ENCODE measurements around the gene CUL9. TPM values are rescaled to one million over a fixed set of nuclear protein-coding genes. Genes with fewer than 3 reads are reported as not detected.

The CUL9 gene
- total and polyA plus RNA-seq, 2 donors (not counting 1 experiment from before 2014, with no cell fraction given) = 6.7 to 32.2 TPM

- H3K4me1 ChIP-seq (ENCODE audit: control insufficient read depth, extremely low read depth, insufficient read depth, low read length) = peaks cover 18% of the 10 kb centered on the region
- peak within 1 kb of the TSS; percentile 99 for H3K27ac ChIP-seq (ENCODE audit: insufficient read depth, low read length)
- peaks cover 33% of the 10 kb centered on the region for H3K79me2 ChIP-seq (ENCODE audit: control insufficient read depth, insufficient read depth, low read length)
- H3K9me3 ChIP-seq (ENCODE audit: control insufficient read depth, insufficient read depth, low read depth, low read length) = no peaks in the 10 kb centered on the region
- no peaks in the 10 kb centered on the region for H3K27me3 ChIP-seq (ENCODE audit: control insufficient read depth, insufficient read depth, low read length)
- peak within 1 kb of the TSS; percentile 93 for H3K4me2 ChIP-seq (ENCODE audit: extremely low read depth, insufficient read depth, low read length)
- H3K36me3 ChIP-seq (ENCODE audit: control insufficient read depth, insufficient read depth, low read length) = peaks cover 10% of the 10 kb centered on the region
- H2AFZ ChIP-seq (ENCODE audit: low read length) = peak within 1 kb of the TSS; percentile 75
- no peaks in the 10 kb centered on the region for H4K20me1 ChIP-seq (ENCODE audit: control insufficient read depth, extremely low read depth, insufficient read depth, low read length)
- TF ChIP-seq CTCF (conservative IDR thresholded peaks at IDR 0.05 in 1 of 2, IDR thresholded peaks at IDR 0.05 in 1 of 2; ENCODE audit: low read depth in 1 of 2, low read length in 2 of 2) = peak; percentile 18 to 46
- TF ChIP-seq EZH2 (IDR thresholded peaks at IDR 0.05; ENCODE audit: low read length, missing control alignments) = no peak
- H3K4me3 ChIP-seq (replicated peaks in 1 of 4; ENCODE audit: control extremely low read depth in 1 of 4, insufficient read depth in 1 of 4, low read depth in 3 of 4, low read length in 4 of 4) = peak within 1 kb of the TSS; percentile 87 to 97 (median 92)
- peak within 1 kb of the TSS; percentile 88 for H3K9ac ChIP-seq (ENCODE audit: insufficient read depth, low read length)
- DNase-seq (ENCODE audit: low read depth in 2 of 2) = peak; percentile 99 to 100
Measured at GRCh38 chr6:43170931-43171706, 10.9 kb upstream of the CUL9 start, which contains the start of gene SRF. Gene SRF (plus strand): TSS chr6:43171269. CDS start chr6:43171657, 388 bp downstream.

- H3K9me3 ChIP-seq (ENCODE audit: control insufficient read depth, insufficient read depth, low read depth, low read length) = no peaks in the 10 kb centered on the region
- H3K36me3 ChIP-seq (ENCODE audit: control insufficient read depth, insufficient read depth, low read length) = peaks cover 16% of the 10 kb centered on the region
- H3K4me3 ChIP-seq (replicated peaks in 1 of 4; ENCODE audit: control extremely low read depth in 1 of 4, insufficient read depth in 1 of 4, low read depth in 3 of 4, low read length in 4 of 4) = peak overlapping the region; percentile 87 to 97 (median 92)
- no peak for DNase-seq (ENCODE audit: low read depth in 2 of 2)
- peak overlapping the region; percentile 18 for H3K4me2 ChIP-seq (ENCODE audit: extremely low read depth, insufficient read depth, low read length)
- H2AFZ ChIP-seq (ENCODE audit: low read length) = no peak overlapping the region
- no peak for TF ChIP-seq CTCF (conservative IDR thresholded peaks at IDR 0.05 in 1 of 2, IDR thresholded peaks at IDR 0.05 in 1 of 2; ENCODE audit: low read depth in 1 of 2, low read length in 2 of 2)
- TF ChIP-seq EZH2 (IDR thresholded peaks at IDR 0.05; ENCODE audit: low read length, missing control alignments) = no peak
- H4K20me1 ChIP-seq (ENCODE audit: control insufficient read depth, extremely low read depth, insufficient read depth, low read length) = no peaks in the 10 kb centered on the region
- peak overlapping the region; percentile 99 for H3K27ac ChIP-seq (ENCODE audit: insufficient read depth, low read length)
- peaks cover 18% of the 10 kb centered on the region for H3K4me1 ChIP-seq (ENCODE audit: control insufficient read depth, extremely low read depth, insufficient read depth, low read length)
- H3K79me2 ChIP-seq (ENCODE audit: control insufficient read depth, insufficient read depth, low read length) = peaks cover 39% of the 10 kb centered on the region
- H3K27me3 ChIP-seq (ENCODE audit: control insufficient read depth, insufficient read depth, low read length) = no peaks in the 10 kb centered on the region
- peak overlapping the region; percentile 88 for H3K9ac ChIP-seq (ENCODE audit: insufficient read depth, low read length)
Measured at GRCh38 chr6:43171707-43172103, 10.3 kb upstream of the CUL9 start.

GRCh38 chr6:43172104-43173007 is 9.6 kb upstream of the CUL9 start:
- Histone ChIP-seq H2AFZ (ENCODE audit: low read length) (no peak overlapping the region), H3K4me3 (replicated peaks in 1 of 4; ENCODE audit: control extremely low read depth in 1 of 4, insufficient read depth in 1 of 4, low read depth in 3 of 4, low read length in 4 of 4) (peak overlapping the region; percentile 87 to 97 (median 92)), H4K20me1 (ENCODE audit: control insufficient read depth, extremely low read depth, insufficient read depth, low read length) (no peaks in the 10 kb centered on the region), H3K27me3 (ENCODE audit: control insufficient read depth, insufficient read depth, low read length) (no peaks in the 10 kb centered on the region), H3K36me3 (ENCODE audit: control insufficient read depth, insufficient read depth, low read length) (peaks cover 17% of the 10 kb centered on the region), H3K27ac (ENCODE audit: insufficient read depth, low read length) (peak overlapping the region; percentile 99), H3K79me2 (ENCODE audit: control insufficient read depth, insufficient read depth, low read length) (peaks cover 40% of the 10 kb centered on the region), H3K9me3 (ENCODE audit: control insufficient read depth, insufficient read depth, low read depth, low read length) (no peaks in the 10 kb centered on the region), H3K9ac (ENCODE audit: insufficient read depth, low read length) (peak overlapping the region; percentile 88), H3K4me1 (ENCODE audit: control insufficient read depth, extremely low read depth, insufficient read depth, low read length) (peaks cover 18% of the 10 kb centered on the region), H3K4me2 (ENCODE audit: extremely low read depth, insufficient read depth, low read length) (peak overlapping the region; percentile 89)
- DNase-seq (ENCODE audit: low read depth in 2 of 2) = peak; percentile 36 to 42
- TF ChIP-seq EZH2 (IDR thresholded peaks at IDR 0.05; ENCODE audit: low read length, missing control alignments) = no peak
- no peak for TF ChIP-seq CTCF (conservative IDR thresholded peaks at IDR 0.05 in 1 of 2, IDR thresholded peaks at IDR 0.05 in 1 of 2; ENCODE audit: low read depth in 1 of 2, low read length in 2 of 2)

Measured in fibroblast of lung (primary cell).